DMS114 treated with DMSO at 0.1 percent for 48 hours (cell line): Measurements from ENCODE around the gene ATF6B.
"Not testable (repeated sequence)": the region's sequence is repeated elsewhere in the genome, so short reads cannot be mapped to it uniquely, and the experiment has no call there.

Experiments
- DNase-seq: peaks from one replicate; lab custom pipeline; 2025; ENCODE audit not compliant: unreplicated experiment; lab: John Stamatoyannopoulos, UW

ATF6B gene

DNA sequence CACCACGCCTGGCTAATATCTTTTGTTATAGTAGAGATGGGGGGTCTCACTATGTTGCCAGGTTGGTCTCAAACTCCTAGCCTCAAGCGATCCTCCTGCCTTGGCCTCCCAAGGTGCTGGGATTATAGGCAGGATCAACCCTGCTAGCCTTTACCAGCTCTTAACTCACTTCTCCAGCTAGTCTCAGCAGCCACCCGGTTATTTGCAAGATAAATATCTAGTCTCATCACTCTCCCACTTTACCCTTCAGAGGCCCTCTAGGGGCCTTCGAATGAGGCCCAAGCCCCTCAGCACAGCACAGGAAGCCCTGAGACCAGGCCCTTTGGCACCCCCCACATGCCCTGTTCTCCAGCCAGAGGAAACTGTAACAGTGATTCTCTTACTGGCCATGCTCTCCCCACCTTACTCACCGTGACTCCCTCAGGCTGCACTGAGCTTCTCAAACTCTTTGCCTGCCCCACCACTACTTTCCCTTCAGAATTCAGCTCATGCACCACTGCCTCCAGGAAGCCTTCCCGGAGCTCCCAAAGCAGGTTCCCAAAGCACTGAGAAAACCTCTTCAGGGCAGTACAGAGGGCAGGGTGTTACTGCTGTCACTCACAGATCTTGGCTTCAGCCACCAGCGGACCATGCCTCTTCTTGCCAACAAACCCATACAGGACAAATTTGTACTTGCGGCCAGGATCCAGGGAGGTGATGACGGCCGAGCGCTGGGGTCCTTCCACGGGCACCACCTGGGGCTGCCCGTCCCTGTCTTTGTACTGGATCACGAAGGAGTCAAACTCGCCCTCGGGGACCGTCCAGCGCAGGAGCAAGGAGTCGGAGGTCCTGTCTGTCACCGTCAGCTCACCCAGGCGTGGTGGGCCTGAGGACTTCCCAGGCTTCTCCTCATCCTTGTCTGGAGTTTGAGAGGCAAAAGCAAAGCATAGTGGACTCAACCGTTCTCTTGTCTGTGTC, 44.0 kb downstream of the ATF6B start:
- no peak for DNase-seq

DNA sequence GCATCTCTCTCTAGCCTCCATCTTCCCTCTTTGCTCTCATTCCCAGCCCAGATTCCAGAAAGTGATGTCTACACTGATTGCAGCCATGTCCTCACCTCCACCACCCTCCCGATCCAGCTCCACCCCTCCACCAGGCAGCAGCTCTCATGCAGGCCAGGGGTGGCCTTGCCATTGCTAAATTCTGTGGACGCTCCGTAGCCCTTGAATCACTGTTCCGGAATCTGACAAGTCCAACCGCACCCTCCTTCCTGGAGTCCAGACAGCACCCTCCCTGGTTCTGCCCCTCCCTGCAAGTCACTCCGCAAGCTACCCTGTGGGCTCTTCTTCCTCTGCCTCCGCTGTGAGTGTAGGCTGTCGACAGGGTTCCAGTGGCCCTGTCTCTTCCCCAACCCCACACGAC, 45.1 kb downstream of the ATF6B start:
- DNase-seq = no peak

DNA sequence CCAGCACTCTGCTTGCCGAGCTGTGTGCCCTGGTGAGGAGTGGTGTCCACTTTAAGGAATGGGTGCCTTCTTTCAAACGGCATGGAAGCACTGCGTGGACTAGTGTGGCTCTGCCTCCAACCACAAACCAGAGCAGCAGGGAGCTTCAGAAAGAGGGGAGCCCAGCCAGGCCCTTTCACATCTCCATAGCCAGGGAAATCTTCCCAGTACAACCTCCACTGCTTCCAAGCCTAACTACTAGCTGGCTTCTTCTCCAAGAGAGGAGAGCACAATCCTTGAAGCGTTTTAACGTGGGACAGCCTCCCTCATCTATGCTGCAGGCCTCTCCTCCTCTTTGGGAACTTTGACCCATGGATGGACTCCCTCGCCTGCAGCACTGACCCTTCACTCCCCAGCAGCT, 45.6 kb downstream of the ATF6B start:
- DNase-seq = no peak

DNA sequence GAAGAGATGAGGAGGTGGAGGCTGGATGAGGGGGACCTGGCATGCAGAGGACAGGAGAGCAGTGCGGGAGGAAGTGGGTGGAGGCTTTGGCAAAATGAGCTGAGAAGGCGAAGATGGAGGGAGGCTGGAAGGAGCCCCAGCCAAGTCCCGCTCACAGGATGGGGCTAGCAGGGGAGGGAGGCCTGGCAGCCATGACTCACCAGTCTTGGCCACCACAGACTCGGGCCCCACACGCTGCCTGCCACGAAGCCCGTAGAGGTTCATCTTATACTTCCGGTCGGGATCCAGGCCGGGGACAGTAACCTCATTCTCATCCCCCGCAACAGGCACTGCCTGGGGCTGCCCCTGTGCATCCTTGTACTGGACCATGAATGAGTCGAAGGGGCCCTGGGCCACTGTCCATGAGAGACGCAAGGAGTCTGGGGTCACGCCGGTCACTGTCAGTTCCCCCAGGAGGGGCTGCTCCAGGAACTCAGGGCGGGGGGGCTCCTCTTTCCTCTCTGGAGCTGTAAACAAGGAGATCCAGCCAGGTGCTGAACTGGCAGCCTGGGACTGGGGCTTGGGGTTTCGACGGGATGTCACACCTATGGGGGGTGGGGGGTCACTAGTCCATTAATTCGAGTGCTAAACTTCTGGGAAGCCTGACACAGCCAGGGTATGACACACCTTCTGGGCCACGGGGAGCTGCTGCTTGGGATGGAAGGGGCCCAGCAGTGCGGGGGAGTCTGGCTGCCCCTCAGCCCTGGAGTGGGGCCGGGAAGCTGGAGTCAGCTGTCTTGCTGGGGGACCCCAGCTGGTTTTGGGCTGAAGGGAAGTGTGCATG, 46.7 kb downstream of the ATF6B start:
- DNase-seq = no peak

DNA sequence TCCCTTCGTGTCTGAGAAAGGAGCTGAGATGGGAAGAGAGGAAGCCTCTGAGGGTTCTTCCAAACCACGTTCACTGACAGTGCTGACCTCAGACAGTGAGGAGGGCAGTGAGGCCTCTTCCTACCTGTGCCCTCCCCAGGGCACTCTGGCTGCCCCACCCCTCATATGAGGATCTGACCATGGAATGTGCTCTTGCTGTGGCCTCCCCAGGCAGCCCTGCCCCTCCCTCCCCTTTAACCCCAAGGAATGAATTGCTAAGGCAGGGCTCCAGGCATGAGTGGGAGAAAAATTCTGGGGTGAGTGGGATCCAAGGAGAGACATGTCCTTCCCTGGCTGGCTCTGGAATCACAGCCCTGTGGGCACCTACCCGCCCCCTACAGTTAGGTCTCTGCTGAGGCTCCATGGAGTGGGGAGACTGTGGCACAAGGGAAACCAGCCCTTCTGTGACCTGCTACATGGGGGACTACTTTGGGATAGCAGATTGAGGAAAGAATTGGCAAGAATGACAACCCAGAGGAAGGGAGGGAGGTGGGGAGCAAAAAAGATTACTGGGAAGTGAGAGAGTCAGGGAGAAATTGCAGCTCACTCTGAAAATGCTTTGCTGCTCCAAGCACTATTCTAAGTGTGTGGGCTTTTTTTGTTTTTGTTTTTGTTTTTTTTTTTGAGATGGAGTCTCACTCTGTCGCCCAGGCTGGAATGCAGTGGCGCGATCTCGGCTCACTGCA, 48.3 kb downstream of the ATF6B start:
- DNase-seq = no peak

DNA sequence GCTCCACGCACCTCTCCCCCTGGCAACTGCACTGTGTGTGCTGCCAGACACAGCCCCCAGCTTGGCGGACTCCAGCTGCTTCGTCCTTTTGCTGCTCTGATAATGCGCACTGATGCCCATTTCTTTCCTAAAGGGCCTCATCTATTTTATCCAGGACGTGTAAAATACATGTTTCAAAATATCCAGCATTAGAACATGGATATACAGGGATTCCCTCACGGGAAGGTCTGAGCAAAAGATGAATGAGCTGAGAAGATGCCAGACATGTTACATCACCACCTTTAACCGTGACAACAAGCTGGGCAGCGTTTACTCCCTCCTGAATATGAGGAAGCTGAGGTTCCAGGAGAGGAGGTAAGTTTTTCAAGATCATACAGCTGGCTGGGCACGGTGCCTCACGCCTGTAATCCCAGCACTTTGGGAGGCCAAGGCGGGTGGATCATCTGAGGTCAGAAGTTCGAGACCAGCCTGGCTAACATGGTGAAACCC, 51.7 kb downstream of the ATF6B start:
- DNase-seq = no peak

DNA sequence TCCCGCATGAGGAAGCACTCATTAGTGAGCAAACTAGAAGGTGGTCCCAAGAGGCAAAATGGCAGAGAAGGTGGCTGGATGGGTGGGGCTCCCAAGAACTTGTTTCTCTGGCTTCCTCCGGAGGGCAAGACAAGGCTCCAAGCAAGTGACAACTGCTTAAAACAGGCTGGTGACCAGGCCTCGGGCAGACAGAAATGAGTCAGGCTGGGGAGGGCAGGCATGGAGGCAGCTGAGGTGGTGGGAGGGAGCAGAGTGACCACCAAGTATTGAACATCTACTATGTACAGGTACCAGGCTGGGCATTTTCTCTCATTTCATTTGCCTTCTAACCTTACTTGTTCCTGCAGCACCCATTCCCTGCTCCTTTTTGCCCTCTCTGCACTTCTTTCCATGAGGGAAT, 52.3 kb downstream of the ATF6B start:
- DNase-seq = no peak

DNA sequence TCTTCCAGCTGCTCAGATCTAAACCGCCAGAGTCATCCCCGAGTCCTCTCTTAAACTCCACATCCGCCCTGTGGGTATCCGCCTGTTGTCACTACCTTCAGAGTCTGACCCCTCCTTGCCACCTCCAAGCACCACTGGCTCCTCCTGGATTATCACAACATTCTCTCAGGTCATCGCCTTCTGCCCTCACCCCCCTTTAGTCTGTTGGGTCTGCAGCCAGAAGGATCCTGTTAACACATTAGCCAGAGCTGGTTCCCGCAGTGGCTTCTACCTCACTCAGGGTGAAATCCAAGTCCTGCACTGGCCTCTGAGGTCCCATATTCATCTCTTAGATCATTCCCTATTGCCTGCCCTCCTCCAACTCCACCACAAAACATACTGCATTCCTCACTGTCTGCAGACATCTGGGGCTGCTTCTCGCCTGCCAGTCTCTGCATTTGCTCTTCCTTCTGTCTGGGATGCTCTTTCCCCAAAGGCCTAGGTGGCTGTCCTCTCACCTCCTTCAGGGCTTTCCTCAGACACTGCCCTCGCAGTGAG, 53.0 kb downstream of the ATF6B start:
- DNase-seq = no peak

DNA sequence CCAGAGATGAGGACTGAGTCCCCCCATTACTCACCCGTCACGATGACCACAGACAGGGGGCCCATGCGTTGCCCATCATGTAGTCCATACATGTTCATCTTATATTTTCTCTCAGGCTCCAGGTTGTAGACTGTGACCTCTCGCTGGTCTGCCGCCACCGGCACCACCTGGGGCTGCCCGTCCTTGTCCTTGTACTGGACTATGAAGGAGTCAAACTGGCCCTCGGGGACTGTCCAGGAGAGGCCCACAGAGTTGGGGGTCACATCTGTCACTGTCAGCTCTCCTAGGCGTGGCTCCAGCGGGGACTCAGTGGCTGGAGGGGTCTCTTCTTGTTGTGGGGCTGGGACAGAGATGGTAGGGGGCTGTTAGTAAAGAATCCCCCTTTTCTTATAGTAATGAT, 54.4 kb downstream of the ATF6B start:
- DNase-seq = no peak

DNA sequence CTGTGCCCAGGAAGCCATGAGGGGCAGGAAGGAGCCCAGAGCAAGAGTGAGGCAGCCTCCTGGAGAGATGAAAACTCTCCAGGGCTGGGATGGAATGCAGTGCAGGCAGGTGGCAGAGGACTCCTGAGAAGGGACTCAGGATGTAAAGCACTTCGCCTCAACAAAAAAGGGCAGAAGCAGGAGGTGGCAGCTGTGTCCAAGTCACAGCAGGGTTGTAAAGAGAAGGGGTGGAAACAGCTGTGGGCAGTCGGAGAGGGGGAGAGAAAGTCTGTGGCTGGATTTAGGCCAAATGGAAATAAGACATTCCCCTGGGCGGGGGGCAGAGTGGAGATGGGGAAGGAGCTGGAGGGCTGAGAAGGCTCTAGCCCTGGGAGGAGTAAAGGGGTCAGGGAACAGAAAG, 54.9 kb downstream of the ATF6B start:
- DNase-seq = no peak

DNA sequence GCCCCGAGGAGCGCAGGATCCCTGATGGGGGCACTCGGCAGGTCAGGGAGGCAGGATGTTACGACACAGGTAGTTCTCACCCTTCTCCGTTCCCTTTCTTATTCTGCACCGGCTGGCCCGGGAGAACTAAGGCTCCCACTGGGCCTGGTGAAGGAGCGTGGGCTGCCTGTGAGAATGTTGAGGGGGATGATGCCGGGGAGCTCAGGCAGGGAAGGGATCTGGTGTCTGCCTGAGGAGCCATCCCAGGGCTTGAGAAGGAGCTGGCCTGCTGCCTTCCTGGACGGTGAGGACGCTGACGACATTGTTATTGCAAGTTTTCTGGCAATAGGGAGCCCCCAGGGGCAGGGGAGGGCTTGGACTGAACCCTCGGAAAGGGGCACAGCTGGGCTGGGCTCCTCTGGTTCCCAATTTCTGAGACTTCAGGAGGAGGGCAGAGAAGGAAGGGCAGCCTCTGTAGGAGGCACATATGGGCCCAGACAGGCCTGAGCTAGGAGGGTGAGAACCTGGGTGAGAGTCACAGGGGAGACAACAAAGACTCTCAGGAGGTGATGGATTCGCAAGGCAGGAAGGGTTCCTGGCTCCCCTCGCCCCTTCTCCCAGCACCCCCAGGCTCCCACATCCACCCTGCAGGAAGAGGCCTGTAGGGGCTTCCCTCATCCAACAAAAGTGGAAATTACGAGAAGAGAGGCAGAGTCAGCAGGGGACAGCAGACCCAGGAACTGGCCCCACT, 57.1 kb downstream of the ATF6B start:
- DNase-seq = no peak

DNA sequence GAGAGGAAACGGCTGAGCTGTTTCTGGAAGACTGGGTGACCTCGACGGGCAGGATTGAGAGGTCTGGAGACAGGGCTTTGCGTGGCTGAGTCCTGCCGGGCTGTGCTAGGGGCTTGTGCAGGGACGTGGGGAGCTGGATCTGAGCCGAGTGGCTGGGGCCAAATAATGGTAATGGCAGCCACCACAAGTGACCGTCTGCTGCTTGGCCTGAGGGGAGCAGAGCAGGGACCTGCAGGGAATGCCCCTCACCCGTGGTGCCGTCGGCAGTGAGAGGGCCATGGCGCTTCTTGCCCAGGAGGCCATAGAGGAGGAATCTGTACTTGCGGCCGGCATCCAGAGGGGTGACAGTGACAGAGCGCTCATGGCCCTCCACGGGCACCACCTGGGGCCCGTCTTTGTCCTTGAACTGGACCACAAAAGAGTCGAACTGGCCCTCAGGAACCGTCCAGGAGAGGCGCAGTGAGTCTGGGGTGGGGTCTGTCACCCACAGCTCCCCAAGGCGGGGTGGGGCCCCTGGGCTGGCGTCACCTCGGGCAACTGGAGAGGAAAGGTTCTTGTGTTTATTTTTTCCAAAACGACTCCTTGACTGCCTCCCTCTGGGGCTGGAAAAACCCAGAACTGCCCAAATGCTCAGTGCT, 58.0 kb downstream of the ATF6B start:
- DNase-seq = no peak

DNA sequence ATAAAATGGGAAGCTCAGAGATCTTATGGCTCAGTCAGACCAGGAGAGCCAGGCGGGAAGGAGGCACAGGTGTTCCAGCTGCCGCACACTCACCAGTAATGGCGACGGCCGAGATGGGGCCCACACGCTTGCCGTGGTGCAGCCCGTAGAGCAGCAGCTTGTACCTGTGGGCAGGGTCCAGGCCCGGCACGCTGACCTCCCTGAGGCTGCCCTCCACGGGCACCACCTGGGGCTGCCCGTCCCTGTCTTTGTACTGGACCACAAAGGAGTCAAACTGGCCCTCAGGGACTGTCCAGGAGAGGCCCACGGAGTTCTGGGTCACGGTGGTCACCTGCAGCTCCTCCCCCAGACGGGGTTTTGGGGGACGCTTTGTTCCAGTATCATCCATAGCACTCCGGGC, 58.6 kb downstream of the ATF6B start:
- DNase-seq = no peak

DNA sequence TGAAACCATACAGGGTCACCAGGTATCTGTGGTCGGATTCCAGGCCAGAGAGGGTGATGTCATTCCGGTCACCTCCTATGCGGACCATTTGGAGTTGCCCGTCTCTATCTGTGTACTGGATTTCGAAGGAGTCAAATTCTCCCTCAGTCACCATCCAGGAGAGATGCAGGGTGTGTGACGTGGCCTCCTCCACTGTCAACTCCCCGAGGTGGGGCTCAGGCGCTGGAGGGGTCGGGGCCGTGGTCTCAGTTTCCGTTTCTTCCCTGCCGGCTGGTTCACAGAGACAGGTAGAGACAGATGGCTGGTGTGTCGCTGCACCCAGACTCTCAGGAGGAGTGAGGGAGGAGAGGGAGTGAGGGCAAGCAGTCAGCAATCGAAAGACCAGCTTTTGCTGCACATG, 59.2 kb downstream of the ATF6B start:
- DNase-seq = no peak

DNA sequence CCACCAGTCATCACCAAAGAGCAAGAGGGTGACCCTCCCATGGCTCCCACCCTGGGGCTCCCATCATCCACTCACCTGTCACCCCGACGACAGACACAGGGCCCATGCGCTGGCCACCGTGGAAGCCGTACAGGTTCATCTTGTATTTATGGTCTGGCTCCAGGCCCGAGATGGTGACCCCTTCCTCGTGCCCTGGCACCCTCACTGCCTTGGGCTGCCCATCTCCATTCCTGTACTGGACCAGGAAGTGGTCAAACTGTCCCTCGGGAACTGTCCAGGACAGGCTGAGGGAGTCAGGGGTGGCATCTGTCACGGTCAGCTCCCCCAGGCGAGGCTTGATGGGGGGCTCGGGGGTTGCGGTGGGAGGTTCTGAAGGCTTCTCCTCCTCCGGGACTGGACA, 59.7 kb downstream of the ATF6B start:
- DNase-seq = not testable (repeated sequence)

DNA sequence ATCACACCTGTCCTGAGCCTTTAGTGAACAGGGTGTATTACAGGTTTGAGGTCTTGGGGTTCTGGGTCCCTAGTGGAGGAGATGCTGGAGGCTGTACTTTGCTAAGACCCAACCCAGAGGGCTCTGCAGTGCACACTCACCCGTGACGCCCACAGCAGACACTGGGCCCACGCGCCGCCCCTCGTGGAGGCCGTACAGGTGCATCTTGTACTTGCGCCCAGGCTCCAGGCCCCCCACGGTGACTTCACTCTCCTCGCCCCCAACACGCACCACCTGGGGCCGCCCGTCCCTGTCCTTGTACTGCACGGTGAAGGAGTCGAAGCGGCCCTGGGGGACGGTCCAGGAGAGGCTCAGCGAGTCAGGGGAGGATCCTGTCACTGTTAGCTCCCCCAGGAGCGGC, 60.5 kb downstream of the ATF6B start:
- DNase-seq = not testable (repeated sequence)
